ENCODE data around the gene PRIM1. TPM values are rescaled to one million over a fixed set of nuclear protein-coding genes. Genes with fewer than 3 reads are reported as not detected.

PRIM1 gene
- total and polyA plus RNA-seq, 2 of the 13 experiments (the other 11 are each of a cell fraction or from before 2014, with no cell fraction given), result 30.0 to 47.3 TPM

GRCh38 chr12:56724972-56725722 lies 27.0 kb downstream of the PRIM1 start, which contains the start of gene NACA (continued):
- TF ChIP-seq ARID4A (CRISPR knock-in tag; IDR thresholded peaks at IDR 0.05; ENCODE audit: borderline replicate concordance) (peak; percentile 98), PREB (CRISPR knock-in tag; IDR thresholded peaks at IDR 0.05) (no peak), ZBTB2 (CRISPR knock-in tag; IDR thresholded peaks at IDR 0.05; ENCODE audit: low read depth) (peak; percentile 79), DR1 (CRISPR knock-in tag; IDR thresholded peaks at IDR 0.05) (peak; percentile 85; the same call in 1 of the 2 replicates), MIXL1 (CRISPR knock-in tag; IDR thresholded peaks at IDR 0.05) (no peak; the same call in 1 of the 2 replicates), SMARCE1 (IDR thresholded peaks at IDR 0.05; ENCODE audit: borderline replicate concordance) (no peak), TFDP2 (CRISPR knock-in tag; IDR thresholded peaks at IDR 0.05) (peak; percentile 55; the same call in 1 of the 2 replicates), ZNF644 (CRISPR knock-in tag; IDR thresholded peaks at IDR 0.05; ENCODE audit: low read depth) (no peak), ZNF414 (CRISPR knock-in tag; IDR thresholded peaks at IDR 0.05) (peak; percentile 49; the same call in 1 of the 2 replicates), HOXA9 (CRISPR knock-in tag; IDR thresholded peaks at IDR 0.05; ENCODE audit: borderline replicate concordance) (no peak; the same call in 1 of the 2 replicates), HNRNPH1 (optimal IDR thresholded peaks at IDR 0.05; ENCODE audit: low read depth, low read length) (no peak), ZNF567 (CRISPR knock-in tag; IDR thresholded peaks at IDR 0.05; ENCODE audit: borderline replicate concordance) (0 out of 2 replicates have a peak, but pooled peaks have one; percentile 81), MTA1 (CRISPR knock-in tag; IDR thresholded peaks at IDR 0.05; ENCODE audit: borderline replicate concordance) (peak; percentile 93), ZNF598 (CRISPR knock-in tag; IDR thresholded peaks at IDR 0.05; ENCODE audit: borderline replicate concordance) (no peak), CBX1 (IDR thresholded peaks at IDR 0.05; ENCODE audit: low read depth) (peak; percentile 36), HDAC1 (CRISPR knock-in tag; IDR thresholded peaks at IDR 0.05) (peak; percentile 85)
